Astrocyte of the cerebellum (primary cell): ENCODE measurements around the gene PPARD.

ENCODE experiments used
- DNase-seq: peaks from one replicate; pipeline ENCODE4 v3.0.0-alpha.2; 2011; ENCODE audit warnings: low read depth
- H3K4me3 ChIP-seq: 2 replicates; pipeline ENCODE4 v1.5.1; 2011; ENCODE audit warnings: mild to moderate bottlenecking, low read depth, low read length, moderate library complexity
- in situ Hi-C: cut with HindIII; loops from 2 replicates; pipeline ENCODE4 v1.10.0; 2017; ENCODE audit warnings: low sequenced_read_pairs
- TF ChIP-seq, protein P1 (sequence below): IDR thresholded peaks from 2 replicates; pipeline ENCODE4 v1.5.1; 2012; ENCODE audit warnings: low read length, low read depth, moderate library complexity, mild to moderate bottlenecking; ENCODE audit errors: missing control alignments

The PPARD gene

GRCh38 chr6:35371494-35372262, 29.3 kb downstream of the PPARD start:
- TF ChIP-seq, protein P1, sequence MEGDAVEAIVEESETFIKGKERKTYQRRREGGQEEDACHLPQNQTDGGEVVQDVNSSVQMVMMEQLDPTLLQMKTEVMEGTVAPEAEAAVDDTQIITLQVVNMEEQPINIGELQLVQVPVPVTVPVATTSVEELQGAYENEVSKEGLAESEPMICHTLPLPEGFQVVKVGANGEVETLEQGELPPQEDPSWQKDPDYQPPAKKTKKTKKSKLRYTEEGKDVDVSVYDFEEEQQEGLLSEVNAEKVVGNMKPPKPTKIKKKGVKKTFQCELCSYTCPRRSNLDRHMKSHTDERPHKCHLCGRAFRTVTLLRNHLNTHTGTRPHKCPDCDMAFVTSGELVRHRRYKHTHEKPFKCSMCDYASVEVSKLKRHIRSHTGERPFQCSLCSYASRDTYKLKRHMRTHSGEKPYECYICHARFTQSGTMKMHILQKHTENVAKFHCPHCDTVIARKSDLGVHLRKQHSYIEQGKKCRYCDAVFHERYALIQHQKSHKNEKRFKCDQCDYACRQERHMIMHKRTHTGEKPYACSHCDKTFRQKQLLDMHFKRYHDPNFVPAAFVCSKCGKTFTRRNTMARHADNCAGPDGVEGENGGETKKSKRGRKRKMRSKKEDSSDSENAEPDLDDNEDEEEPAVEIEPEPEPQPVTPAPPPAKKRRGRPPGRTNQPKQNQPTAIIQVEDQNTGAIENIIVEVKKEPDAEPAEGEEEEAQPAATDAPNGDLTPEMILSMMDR, result no peak
- in situ Hi-C loops, result no loop called here
- no peak overlapping the region for H3K4me3 ChIP-seq
- DNase-seq, result no peak

DNA sequence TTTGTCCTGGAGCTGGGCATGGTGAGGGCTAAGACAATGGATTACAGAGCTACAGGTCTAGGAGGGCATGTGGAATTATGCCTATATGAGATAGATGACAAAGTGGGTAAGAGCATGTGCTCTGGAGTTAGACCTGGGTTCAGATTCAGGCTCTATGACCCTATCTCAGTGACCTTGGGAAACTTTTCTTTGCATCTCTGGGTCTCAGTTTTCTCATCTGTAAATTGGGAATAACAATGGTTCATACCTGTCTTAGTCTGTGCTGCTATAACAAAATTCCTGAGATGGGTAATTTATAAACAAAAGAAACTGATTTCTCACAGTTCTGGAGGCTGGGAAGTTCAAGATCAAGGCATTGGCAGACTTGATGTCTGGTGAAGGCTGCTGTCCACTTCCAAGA, 30.3 kb downstream of the PPARD start:
- H3K4me3 ChIP-seq, result no peak overlapping the region
- in situ Hi-C loops, result no loop called here
- DNase-seq, result no peak
- TF ChIP-seq, protein P1, result no peak

DNA sequence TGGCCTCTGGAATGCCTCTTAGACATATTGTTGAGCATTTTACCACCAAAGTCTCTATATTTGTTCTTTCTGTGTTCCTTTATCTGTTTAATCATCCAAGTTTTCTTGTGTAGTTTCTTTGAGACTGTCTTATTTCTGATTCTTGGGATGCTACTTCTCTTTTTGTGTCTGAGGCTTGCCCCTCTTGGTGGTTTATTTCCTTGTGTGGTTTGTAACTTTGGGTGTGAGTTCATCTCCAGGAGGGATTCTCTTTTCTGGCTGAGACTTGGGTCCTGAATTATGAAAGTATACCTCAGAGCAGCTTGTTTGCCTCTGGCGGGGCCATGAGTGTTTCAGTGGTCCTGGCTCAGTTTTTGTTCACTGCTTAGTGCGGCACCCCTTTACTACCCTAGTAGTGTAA, 33.9 kb downstream of the PPARD start:
- TF ChIP-seq, protein P1, result no peak
- in situ Hi-C loops, result no loop called here
- no peak overlapping the region for H3K4me3 ChIP-seq
- DNase-seq, result no peak

- in situ Hi-C loops, result no loop called here
- H3K4me3 ChIP-seq, result no peak overlapping the region
- DNase-seq, result no peak
- TF ChIP-seq, protein P1, result no peak
Observed at GRCh38 chr6:35377002-35377401, 34.6 kb downstream of the PPARD start.

DNA sequence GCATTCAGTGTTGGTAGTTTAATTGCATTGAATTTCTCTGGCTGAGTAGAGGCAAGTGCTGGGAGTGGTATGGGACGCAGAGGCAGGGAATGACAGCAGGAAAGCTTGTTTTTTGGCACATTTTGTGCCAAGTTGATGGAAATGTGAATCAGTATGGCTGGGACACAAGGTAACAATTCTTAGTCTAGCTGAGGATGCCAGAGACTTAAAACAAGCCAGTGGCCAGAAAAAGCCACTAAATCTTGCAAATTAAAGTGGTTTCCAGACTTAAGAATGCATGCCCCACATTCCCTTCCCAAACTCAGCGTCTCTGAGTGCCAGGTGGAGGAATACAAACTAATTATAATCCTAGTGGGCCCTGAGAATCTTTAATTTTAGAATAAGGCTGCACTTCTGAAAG, 35.9 kb downstream of the PPARD start:
- in situ Hi-C loops, result no loop called here
- H3K4me3 ChIP-seq, result no peak overlapping the region
- DNase-seq, result no peak
- TF ChIP-seq, protein P1, result no peak

GRCh38 chr6:35381132-35381531, 38.8 kb downstream of the PPARD start:
- no peak overlapping the region for H3K4me3 ChIP-seq
- DNase-seq, result no peak
- in situ Hi-C loops, result no loop called here

More at GRCh38 chr6:35381132-35381531, 38.8 kb downstream of the PPARD start:
- TF ChIP-seq, protein P1, result no peak
